GM12878 (cell line): ENCODE data around the gene PITPNC1. TPM values are rescaled to one million over a fixed set of nuclear protein-coding genes. Genes with fewer than 3 reads are reported as not detected.

Experiments
- CBX3 ChIP-seq: fragments of 200-600 bp; sonication (generic); IDR thresholded peaks from 2 replicates; pipeline ENCODE4 v1.6.1; 2016; ENCODE audit warnings: low read depth, borderline replicate concordance
- CEBPB ChIP-seq, 2 experiments: fragments of 150-350 bp in 1 of 2; IDR thresholded peaks; 2 replicates each; pipeline ENCODE4 v1.6.1; 2012 to 2014; ENCODE audit warnings: low read depth in 2 of 2, low read length in 2 of 2, borderline replicate concordance in 1 of 2, inconsistent platforms in 1 of 2
- DPF2 ChIP-seq: fragments of 450-650 bp; IDR thresholded peaks from 2 replicates; pipeline ENCODE4 v1.6.1; 2017; ENCODE audit warnings: mild to moderate bottlenecking
- EP300 ChIP-seq, 2 experiments: fragments of 150-350 bp in 1 of 2; IDR thresholded peaks; 2 replicates each; pipeline ENCODE4 v1.6.1; 2011 to 2012; ENCODE audit warnings: low read depth in 2 of 2, low read length in 2 of 2, borderline replicate concordance in 1 of 2, improper control_type of control experiment in 1 of 2, inconsistent platforms in 1 of 2; ENCODE audit not compliant: control insufficient read depth in 1 of 2
- FOXM1 ChIP-seq: IDR thresholded peaks from 2 replicates; pipeline ENCODE4 v1.6.1; 2012; ENCODE audit warnings: low read depth, mild to moderate bottlenecking, inconsistent platforms, low read length, moderate library complexity
- IRF3 ChIP-seq: fragments of 450-650 bp; IDR thresholded peaks from 2 replicates; pipeline ENCODE4 v1.6.1; 2014; ENCODE audit warnings: mild to moderate bottlenecking
- IRF5 ChIP-seq: fragments of 450-650 bp; IDR thresholded peaks from 2 replicates; pipeline ENCODE4 v1.6.1; 2017; ENCODE audit warnings: borderline replicate concordance
- MTA2 ChIP-seq: fragments of 450-650 bp; IDR thresholded peaks from 2 replicates; pipeline ENCODE4 v1.6.1; 2016; ENCODE audit warnings: low read depth, mild to moderate bottlenecking, moderate library complexity
- NR2F1 ChIP-seq: fragments of 450-650 bp; conservative IDR thresholded peaks from 2 replicates; pipeline ENCODE4 v1.6.1; 2017; ENCODE audit warnings: mild to moderate bottlenecking
- PAX5 ChIP-seq: IDR thresholded peaks from 2 replicates; pipeline ENCODE4 v1.6.1; 2011; ENCODE audit warnings: low read depth, low read length, borderline replicate concordance
- PBX3 ChIP-seq: IDR thresholded peaks from 2 replicates; pipeline ENCODE4 v1.6.1; 2011; ENCODE audit warnings: mild to moderate bottlenecking, low read depth, low read length, moderate library complexity; ENCODE audit not compliant: insufficient replicate concordance
- PRDM15 ChIP-seq: fragments of 450-650 bp; formaldehyde crosslinking; IDR thresholded peaks from 2 replicates; pipeline ENCODE4 v1.4.0; 2020; ENCODE audit warnings: mild to moderate bottlenecking, moderate library complexity
- RELA ChIP-seq: fragments of 450-650 bp; IDR thresholded peaks from 2 replicates; pipeline ENCODE4 v1.8.0; 2014; ENCODE audit warnings: borderline replicate concordance; ENCODE audit not compliant: partially characterized antibody
- RUNX3 ChIP-seq: IDR thresholded peaks from 2 replicates; pipeline ENCODE4 v1.6.1; 2012; ENCODE audit warnings: low read length, inconsistent platforms
- SIX5 ChIP-seq: IDR thresholded peaks from 2 replicates; pipeline ENCODE4 v1.6.1; 2011; ENCODE audit warnings: mild to moderate bottlenecking, low read depth, low read length, moderate library complexity; ENCODE audit not compliant: severe bottlenecking
- SKIL ChIP-seq: fragments of 450-650 bp; IDR thresholded peaks from 2 replicates; pipeline ENCODE4 v1.6.1; 2017; ENCODE audit warnings: mild to moderate bottlenecking, low read depth, inconsistent platforms; ENCODE audit not compliant: poor library complexity, severe bottlenecking
- TBL1XR1 ChIP-seq: IDR thresholded peaks from 2 replicates; pipeline ENCODE4 v1.6.1; 2012; ENCODE audit warnings: low read depth, low read length, improper control_type of control experiment
- TCF3 ChIP-seq: IDR thresholded peaks from 2 replicates; pipeline ENCODE4 v1.6.1; 2012; ENCODE audit warnings: low read depth, mild to moderate bottlenecking, low read length, borderline replicate concordance; ENCODE audit not compliant: insufficient read depth
- YY1 ChIP-seq: IDR thresholded peaks from 2 replicates; pipeline ENCODE4 v1.6.1; 2011; ENCODE audit warnings: low read depth, mild to moderate bottlenecking, low read length
- polyA plus RNA-seq, 11 experiments: library from polyadenylated mRNA; depleted of rRNA in 4 of 11; unstranded in 6 of 11; stranded (reverse) in 5 of 11; fragments of >200 nt; fragmentation: Nextera tagmentation in 4 of 11; fragmentation: Illumina TruSeq in 1 of 11; extraction: Ambion mirVana in 4 of 11; extraction: Trizol in 1 of 11; gene quantifications; 1 replicate in 1 of 11; 2 replicates in 10 of 11; pipeline versions ENCODE4 v1.2.1 to v1.2.3, GENCODE V29; 2011 to 2016; ENCODE audit warnings: inconsistent platforms in 2 of 11, missing spikeins in 2 of 11, low read depth in 1 of 11
- total RNA-seq, 4 experiments: library from RNA; depleted of rRNA in 3 of 4; stranded (reverse); fragments of >200 nt in 3 of 4; fragmentation: Illumina TruSeq in 1 of 4; extraction: Trizol in 1 of 4; gene quantifications; 2 replicates each; pipeline versions ENCODE4 v1.2.1 to v1.2.3, GENCODE V29; 2013 to 2021

Gene PITPNC1
- total and polyA plus RNA-seq, 10 of the 15 experiments (the other 5 are each of a cell fraction or from before 2014, with no cell fraction given), result 12.2 to 62.4 (median 47.3) TPM

- no peak for TF ChIP-seq IRF3
- no peak for TF ChIP-seq CBX3
- TF ChIP-seq PRDM15 (CRISPR knock-in tag), result no peak
- no peak for TF ChIP-seq RELA
- TF ChIP-seq EP300 (IDR thresholded peaks at IDR 0.05; ENCODE audit: borderline replicate concordance in 1 of 2, control insufficient read depth in 1 of 2, low read depth in 2 of 2, low read length in 2 of 2), result peak; percentile 77 to 80
- peak; percentile 95 for TF ChIP-seq FOXM1
- peak in 1 of 2 experiments; percentile 74; a peak in 2 of 4 replicates for TF ChIP-seq CEBPB (IDR thresholded peaks at IDR 0.05; ENCODE audit: borderline replicate concordance in 1 of 2, low read depth in 2 of 2, low read length in 2 of 2)
- TF ChIP-seq TCF3, result no peak
- peak; percentile 69; the same call in 1 of the 2 replicates for TF ChIP-seq DPF2
- no peak for TF ChIP-seq PBX3
- peak; percentile 98 for TF ChIP-seq MTA2
- 0 out of 2 replicates have a peak, but pooled peaks have one; percentile 64 for TF ChIP-seq TBL1XR1
- no peak for TF ChIP-seq IRF5
- TF ChIP-seq PAX5, result no peak
- peak; percentile 16; the same call in 1 of the 2 replicates for TF ChIP-seq YY1
- peak; percentile 90 for TF ChIP-seq SKIL
- TF ChIP-seq SIX5, result no peak
- peak; percentile 96 for TF ChIP-seq RUNX3
- peak; percentile 31; the same call in 1 of the 2 replicates for TF ChIP-seq NR2F1
Measured at GRCh38 chr17:67431249-67432015, 54.4 kb downstream of the PITPNC1 start (continued).
